Mammary epithelial cell (primary cell): ENCODE results near the gene TTC38.

Experiments
- CTCF ChIP-seq, 2 donors: IDR thresholded peaks in 1 of 2; conservative IDR thresholded peaks in 1 of 2; 2 replicates each; pipeline ENCODE4 v1.5.1; 2011 to 2012; ENCODE audit warnings: inconsistent platforms in 2 of 2, low read length in 2 of 2, mild to moderate bottlenecking in 2 of 2, control low read depth in 1 of 2, low read depth in 1 of 2; ENCODE audit not compliant: insufficient read depth in 1 of 2; ENCODE audit errors: extremely low read depth in 1 of 2
- EZH2 ChIP-seq: IDR thresholded peaks from 2 replicates; pipeline ENCODE4 v1.6.1; 2012; ENCODE audit warnings: low read length, inconsistent platforms, borderline replicate concordance

- TF ChIP-seq CTCF (conservative IDR thresholded peaks at IDR 0.05 in 1 of 2, IDR thresholded peaks at IDR 0.05 in 1 of 2; ENCODE audit: extremely low read depth in 1 of 2, insufficient read depth in 1 of 2, low read depth in 1 of 2, low read length in 2 of 2) (no peak), EZH2 (no peak)
These were observed 63.7 kb downstream of the TTC38 start for GRCh38 chr22:46331496-46331895.
